ENCODE results near the gene STARD13.

DNA sequence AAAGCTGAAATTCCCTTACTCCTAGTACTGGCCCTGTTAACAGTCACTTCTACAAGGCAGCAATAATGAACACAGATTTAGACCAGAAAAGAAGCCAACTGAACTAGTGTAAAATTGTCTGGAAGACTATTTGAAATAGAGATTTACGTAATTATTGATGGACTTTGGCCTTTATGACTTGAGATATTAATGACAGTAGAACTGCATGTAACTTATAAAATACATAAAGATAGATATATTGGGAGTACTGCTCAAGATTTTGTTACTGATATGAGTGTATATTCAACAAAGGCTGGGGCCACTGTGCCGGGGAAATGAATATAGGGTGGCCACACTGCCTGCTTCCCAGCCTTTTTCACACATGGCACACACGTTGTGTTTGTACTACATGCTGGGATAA is 88.8 kb downstream of the STARD13 start:
- TF ChIP-seq CTCF (IDR thresholded peaks at IDR 0.05) (no peak), POLR2A (IDR thresholded peaks at IDR 0.05) (no peak)
